Mucosa of rectum (tissue), 2 donors: ENCODE results near the gene FAM120B.
"Not testable (repeated sequence)": the region's sequence is repeated elsewhere in the genome, so short reads cannot be mapped to it uniquely, and the experiment has no call there.

Source experiments
- H3K27ac ChIP-seq, 2 donors: one replicate each; pipeline ENCODE4 v1.7.0; 2013; ENCODE audit warnings: inconsistent platforms in 2 of 2, low read depth in 2 of 2, low read length in 2 of 2
- H3K27me3 ChIP-seq, 2 donors: one replicate each; pipeline ENCODE4 v1.7.0; 2013; ENCODE audit warnings: low read length in 2 of 2; ENCODE audit not compliant: control insufficient read depth in 2 of 2, insufficient read depth in 2 of 2
- H3K36me3 ChIP-seq, 2 donors: one replicate each; pipeline ENCODE4 v1.7.0; 2013; ENCODE audit warnings: low read length in 2 of 2; ENCODE audit not compliant: control insufficient read depth in 2 of 2, insufficient read depth in 2 of 2
- H3K4me1 ChIP-seq, 2 donors: one replicate each; pipeline ENCODE4 v1.7.0; 2013; ENCODE audit warnings: low read length in 2 of 2, mild to moderate bottlenecking in 1 of 2; ENCODE audit not compliant: control insufficient read depth in 2 of 2, insufficient read depth in 2 of 2
- H3K4me3 ChIP-seq, 2 donors: one replicate each; pipeline ENCODE4 v1.7.0; 2013; ENCODE audit warnings: low read length in 2 of 2
- H3K9ac ChIP-seq, 2 donors: one replicate each; pipeline ENCODE4 v1.7.0; 2013; ENCODE audit warnings: low read length in 2 of 2, low read depth in 1 of 2, mild to moderate bottlenecking in 1 of 2
- H3K9me3 ChIP-seq, 2 donors: one replicate each; pipeline ENCODE4 v1.7.0; 2013; ENCODE audit warnings: low read length in 2 of 2; ENCODE audit not compliant: control insufficient read depth in 2 of 2
- donor health status: healthy.
- donor health status: Normal muscosa, but diverticular disease.

Gene FAM120B

DNA sequence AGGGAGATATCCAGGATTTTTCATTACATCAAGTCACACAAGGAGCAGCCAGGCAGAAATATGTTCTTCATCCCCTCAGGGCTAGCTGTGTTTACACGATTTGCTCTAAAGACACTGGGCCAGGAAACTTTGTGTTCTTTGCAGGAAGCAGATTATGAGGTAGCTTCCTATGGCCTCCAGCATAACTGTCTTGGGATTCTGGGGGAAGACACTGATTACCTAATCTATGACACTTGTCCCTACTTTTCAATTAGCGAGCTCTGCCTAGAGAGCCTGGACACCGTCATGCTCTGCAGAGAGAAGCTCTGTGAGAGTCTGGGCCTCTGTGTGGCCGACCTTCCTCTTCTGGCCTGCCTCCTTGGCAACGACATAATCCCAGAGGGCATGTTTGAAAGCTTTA, 11.2 kb downstream of the FAM120B start:
- Histone ChIP-seq H3K27ac (no peak overlapping the region), H3K9me3 (no peaks in the 10 kb centered on the region), H3K36me3 (peaks cover 10 to 12% of the 10 kb centered on the region in 2 donors), H3K27me3 (no peaks in the 10 kb centered on the region), H3K9ac (no peak overlapping the region), H3K4me3 (no peak overlapping the region), H3K4me1 (no peaks in the 10 kb centered on the region)

DNA sequence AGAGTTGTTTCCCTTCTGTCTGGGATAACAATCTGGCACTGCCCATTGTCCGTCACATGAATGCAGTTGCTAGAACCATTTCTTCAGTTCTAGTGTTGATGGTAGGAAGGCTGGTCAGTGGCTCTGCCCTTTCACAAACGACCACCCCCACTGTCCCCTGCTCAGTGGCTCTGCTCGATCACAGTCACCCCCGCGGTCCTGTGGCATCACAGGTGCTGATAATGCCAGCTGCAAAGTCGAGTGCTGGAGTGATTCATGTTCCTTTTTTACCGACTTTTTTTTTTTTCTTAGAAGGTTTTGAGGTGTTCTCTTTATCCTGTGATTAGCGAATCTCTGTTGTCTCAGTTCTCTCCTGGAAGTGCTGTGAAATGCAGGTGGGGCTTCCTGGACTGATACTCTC, 22.8 kb downstream of the FAM120B start:
- no peak overlapping the region for H3K9ac ChIP-seq
- H3K36me3 ChIP-seq, result peaks cover 47 to 54% of the 10 kb centered on the region in 2 donors
- H3K4me3 ChIP-seq, result no peak overlapping the region
- H3K27me3 ChIP-seq, result no peaks in the 10 kb centered on the region
- H3K27ac ChIP-seq, result no peak overlapping the region
- no peaks in the 10 kb centered on the region for H3K9me3 ChIP-seq
- H3K4me1 ChIP-seq, result no peaks in the 10 kb centered on the region

DNA sequence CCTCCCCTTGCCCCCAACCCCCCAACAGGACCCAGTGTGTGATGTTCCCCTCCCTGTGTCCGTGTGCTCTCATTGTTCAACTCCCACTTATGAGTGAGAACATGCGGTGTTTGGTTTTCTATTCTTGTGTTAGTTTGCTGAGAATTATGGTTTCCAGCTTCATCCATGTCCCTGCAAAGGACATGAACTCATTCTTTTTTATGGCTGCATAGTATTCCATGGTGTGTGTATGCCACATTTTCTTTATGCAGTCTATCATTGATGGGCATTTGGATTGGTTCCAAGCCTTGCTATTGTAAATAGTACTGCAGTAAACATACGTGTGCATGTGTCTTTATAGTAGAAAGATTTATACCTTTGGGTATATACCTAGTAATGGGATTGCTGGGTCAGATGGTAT, 28.6 kb downstream of the FAM120B start:
- H3K9me3 ChIP-seq, H3K27ac ChIP-seq, H3K27me3 ChIP-seq, H3K9ac ChIP-seq, H3K4me3 ChIP-seq, H3K4me1 ChIP-seq: not testable (repeated sequence)
- H3K36me3 ChIP-seq, result peaks cover 21 to 32% of the 10 kb centered on the region in 2 donors

DNA sequence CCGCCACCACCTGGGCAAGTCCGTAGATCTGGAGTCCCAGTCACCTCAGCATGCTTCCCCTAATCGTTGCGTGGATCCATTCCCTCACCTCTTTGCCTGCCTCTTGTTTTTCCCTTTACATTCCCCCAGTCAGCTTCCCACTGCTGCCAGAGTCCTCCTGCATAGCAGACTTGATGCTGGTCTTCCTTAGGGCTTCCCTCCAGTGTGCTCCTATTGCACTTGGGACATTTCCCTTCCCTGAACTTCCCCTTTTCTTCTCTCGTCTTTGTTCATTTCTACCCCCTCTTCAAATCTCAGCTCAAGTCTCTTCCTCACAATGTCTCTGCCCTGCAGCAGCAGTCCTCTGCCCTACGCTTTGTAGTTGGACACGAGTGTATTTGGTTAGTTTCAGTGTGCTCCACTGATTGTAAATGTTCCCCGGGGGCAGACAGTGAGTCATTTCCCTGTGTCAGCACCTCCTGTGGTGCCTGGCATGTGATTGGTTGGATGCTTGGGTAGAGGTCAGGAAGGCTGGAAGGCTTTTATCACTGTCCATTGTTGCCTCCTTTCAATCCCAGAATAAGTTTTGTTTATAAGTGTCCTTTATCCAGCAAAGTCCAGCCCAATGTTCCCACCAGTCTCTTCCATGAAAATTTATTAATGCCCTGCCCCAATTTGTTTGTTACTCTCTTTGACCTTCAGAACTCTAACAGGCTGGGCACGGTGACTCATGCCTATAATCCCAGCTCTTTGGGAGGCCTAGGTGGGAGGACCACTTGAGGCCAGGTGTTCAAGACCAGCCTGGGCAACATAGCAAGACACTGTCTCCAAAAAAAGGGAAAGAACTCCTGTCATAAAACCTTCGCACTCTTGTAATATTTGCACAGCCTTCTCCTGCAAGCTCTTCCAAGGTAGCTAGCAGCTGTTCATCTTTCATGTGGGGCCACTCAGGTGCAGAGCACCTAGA, 38.3 kb downstream of the FAM120B start:
- Histone ChIP-seq H3K27me3 (no peaks in the 10 kb centered on the region), H3K9ac (no peak overlapping the region), H3K9me3 (no peaks in the 10 kb centered on the region), H3K4me1 (no peaks in the 10 kb centered on the region), H3K4me3 (no peak overlapping the region), H3K27ac (no peak overlapping the region), H3K36me3 (peaks cover 24 to 41% of the 10 kb centered on the region in 2 donors)

DNA sequence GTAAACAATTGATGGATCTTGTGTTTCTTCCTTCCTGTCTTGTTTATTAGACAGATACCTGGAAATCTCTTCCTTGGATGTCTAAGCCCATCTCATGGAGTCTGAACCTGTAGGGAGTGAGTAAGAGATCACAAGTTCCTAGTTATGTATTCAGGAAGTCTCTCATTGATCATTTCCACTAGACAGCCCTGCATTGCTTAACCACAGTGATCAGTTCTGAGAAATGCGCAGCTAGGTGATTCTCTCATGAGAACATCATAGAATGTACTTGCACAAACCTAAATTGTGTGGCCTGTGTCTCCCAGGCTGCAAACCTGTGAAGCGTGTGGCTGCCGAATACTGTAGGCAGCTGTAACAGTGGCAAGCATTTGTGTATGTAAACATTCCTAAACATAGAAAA, 39.1 kb downstream of the FAM120B start:
- no peaks in the 10 kb centered on the region for H3K27me3 ChIP-seq
- H3K4me1 ChIP-seq, result no peaks in the 10 kb centered on the region
- no peak overlapping the region for H3K4me3 ChIP-seq
- peaks cover 31 to 48% of the 10 kb centered on the region in 2 donors for H3K36me3 ChIP-seq
- no peak overlapping the region for H3K9ac ChIP-seq
- H3K27ac ChIP-seq, result no peak overlapping the region
- no peaks in the 10 kb centered on the region for H3K9me3 ChIP-seq

DNA sequence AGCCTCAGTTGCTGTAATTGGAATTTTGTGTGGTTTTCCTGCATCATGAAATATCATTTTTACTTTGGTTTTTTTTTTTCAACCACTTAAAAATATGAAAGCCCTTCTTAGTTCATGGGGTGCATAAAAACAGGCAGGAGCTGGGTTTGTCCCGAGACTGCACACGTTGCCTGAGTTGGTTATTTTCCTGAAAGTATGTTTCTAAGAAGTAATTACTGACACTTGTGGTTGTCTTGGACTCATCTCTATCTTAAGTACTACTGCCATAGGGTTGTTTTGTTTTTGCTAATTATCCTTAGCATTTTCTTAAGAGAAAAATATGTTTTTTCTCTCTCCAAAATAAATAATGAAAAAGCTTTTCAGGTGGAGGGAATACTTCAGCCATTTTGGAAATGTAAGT, 40.1 kb downstream of the FAM120B start:
- H3K9me3 ChIP-seq, result peaks cover 0 to 3% of the 10 kb centered on the region in 2 donors
- H3K27ac ChIP-seq, result no peak overlapping the region
- peaks cover 36 to 52% of the 10 kb centered on the region in 2 donors for H3K36me3 ChIP-seq
- no peak overlapping the region for H3K9ac ChIP-seq
- no peaks in the 10 kb centered on the region for H3K4me1 ChIP-seq
- H3K4me3 ChIP-seq, result no peak overlapping the region
- no peaks in the 10 kb centered on the region for H3K27me3 ChIP-seq

DNA sequence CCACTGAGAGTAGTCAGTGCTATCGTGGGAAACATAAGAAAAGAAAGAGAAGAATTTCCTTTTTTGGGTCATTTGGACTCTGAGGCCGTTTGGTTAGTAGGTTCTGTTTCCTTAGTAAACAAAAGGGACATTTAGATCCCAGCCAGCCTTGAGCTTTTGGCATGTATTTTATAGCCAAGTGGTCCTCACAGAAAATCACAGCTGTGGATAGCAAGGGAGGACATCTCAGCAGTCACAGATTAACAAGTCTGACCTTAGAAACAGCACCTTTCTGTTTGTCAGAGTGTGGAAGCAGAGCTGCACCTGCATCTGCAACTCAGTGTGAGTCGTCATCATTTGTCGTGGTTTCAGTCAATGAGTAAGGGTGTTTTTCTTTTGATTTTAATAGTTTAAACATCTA, 40.5 kb downstream of the FAM120B start:
- Histone ChIP-seq H3K9ac (no peak overlapping the region), H3K27ac (no peak overlapping the region), H3K27me3 (no peaks in the 10 kb centered on the region), H3K9me3 (peaks cover 0 to 3% of the 10 kb centered on the region in 2 donors), H3K4me3 (no peak overlapping the region), H3K4me1 (no peaks in the 10 kb centered on the region), H3K36me3 (peaks cover 36 to 52% of the 10 kb centered on the region in 2 donors)

DNA sequence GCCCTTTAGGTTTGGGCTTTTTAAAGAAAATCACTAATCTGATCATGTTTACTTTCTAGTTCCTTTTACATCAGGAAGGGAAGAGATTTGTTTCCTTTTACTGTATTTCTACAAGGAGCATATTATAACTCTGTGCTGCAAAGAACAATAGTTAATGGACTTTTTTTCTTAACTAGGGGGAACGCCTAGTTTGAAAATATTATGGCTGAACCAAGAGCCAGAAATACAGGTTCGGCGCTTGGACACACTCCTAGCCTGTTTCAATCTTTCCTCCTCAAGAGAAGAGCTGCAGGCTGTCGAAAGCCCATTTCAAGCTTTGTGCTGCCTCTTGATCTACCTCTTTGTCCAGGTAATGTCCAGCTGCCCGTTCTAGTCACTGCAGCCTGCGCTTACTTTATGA, 41.4 kb downstream of the FAM120B start:
- H3K27ac ChIP-seq, result no peak overlapping the region
- peaks cover 36 to 52% of the 10 kb centered on the region in 2 donors for H3K36me3 ChIP-seq
- no peaks in the 10 kb centered on the region for H3K4me1 ChIP-seq
- no peak overlapping the region for H3K4me3 ChIP-seq
- H3K9me3 ChIP-seq, result peaks cover 0 to 3% of the 10 kb centered on the region in 2 donors
- H3K27me3 ChIP-seq, result no peaks in the 10 kb centered on the region
- no peak overlapping the region for H3K9ac ChIP-seq

DNA sequence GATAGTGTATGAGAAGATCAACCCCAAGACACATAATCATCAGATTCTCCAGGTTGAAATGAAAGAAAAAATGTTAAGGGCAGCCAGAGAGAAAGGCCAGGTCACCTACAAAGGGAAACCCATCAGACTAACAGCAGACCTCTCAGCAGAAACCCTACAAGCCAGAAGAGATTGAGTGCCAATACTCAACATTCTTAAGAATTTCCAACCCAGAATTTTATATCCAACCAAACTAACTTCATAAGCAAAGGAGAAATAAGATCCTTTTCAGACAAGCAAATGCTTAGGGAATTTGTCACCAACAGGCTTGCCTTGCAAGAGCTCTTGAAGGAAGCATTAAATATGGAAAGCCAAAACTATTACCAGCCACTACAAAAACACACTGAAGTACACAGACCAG, 44.9 kb downstream of the FAM120B start:
- H3K27me3 ChIP-seq, H3K4me1 ChIP-seq, H3K4me3 ChIP-seq, H3K27ac ChIP-seq, H3K9me3 ChIP-seq, H3K9ac ChIP-seq: not testable (repeated sequence)
- peaks cover 29 to 35% of the 10 kb centered on the region in 2 donors for H3K36me3 ChIP-seq

DNA sequence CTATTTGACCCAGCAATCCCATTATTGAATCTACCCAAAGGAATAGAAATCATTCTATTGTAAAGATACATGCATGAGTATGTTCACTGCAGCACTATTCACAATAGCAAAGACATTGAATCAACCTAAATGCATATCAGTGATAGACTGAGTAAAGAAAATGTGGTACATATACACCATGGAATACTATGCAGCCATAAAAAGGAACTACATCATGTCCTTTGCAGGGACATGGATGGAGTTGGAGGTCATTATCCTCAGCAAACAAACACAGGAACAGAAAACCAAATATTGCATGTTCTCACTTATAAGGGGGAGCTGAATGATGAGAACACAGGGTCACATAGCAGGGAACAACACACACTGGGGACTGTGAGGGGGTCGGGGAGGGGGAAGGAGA, 48.6 kb downstream of the FAM120B start:
- H3K36me3 ChIP-seq, result peaks cover 24 to 33% of the 10 kb centered on the region in 2 donors
- H3K9ac ChIP-seq, H3K4me1 ChIP-seq, H3K4me3 ChIP-seq, H3K27me3 ChIP-seq, H3K27ac ChIP-seq, H3K9me3 ChIP-seq: not testable (repeated sequence)
